Thyroid gland (tissue), 4 donors: Measurements from ENCODE around the gene IGF2R.

Source experiments
- POLR2A ChIP-seq, 2 donors: fragments of 450-650 bp; IDR thresholded peaks; one replicate each; pipeline ENCODE4 v1.6.1; 2017; ENCODE audit warnings: antibody characterized with exemption in 2 of 2, mild to moderate bottlenecking in 2 of 2, moderate library complexity in 1 of 2
- TF ChIP-seq, protein P1 (sequence below), 6 experiments: fragments of 200-600 bp in 3 of 6; fragments of 450-650 bp in 3 of 6; sonication (generic) in 3 of 6; IDR thresholded peaks; one replicate each; pipeline ENCODE4 v1.5.1; 2016 to 2019; ENCODE audit warnings: antibody characterized with exemption in 6 of 6, mild to moderate bottlenecking in 2 of 6, inconsistent platforms in 1 of 6, moderate library complexity in 1 of 6

DNA sequence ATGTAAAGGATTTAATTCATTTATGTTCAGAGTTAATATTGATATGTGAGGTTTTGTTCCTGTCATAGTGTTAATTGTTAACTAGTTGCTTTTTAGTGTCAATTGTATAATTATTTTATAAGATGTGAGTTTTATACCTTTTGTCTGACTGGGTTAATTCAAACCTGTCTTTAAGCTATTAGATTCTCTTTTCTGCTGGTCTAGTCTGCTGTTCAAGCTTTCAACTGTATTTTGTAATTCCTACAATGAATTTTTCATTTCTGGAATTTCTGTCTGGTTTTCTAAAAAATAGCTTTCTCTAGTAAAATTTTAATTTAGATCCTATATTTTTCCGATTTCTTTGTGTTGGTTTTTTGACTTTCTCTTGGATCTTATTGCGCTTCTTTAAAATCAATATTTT, 26.5 kb downstream of the IGF2R start:
- TF ChIP-seq, protein P1, sequence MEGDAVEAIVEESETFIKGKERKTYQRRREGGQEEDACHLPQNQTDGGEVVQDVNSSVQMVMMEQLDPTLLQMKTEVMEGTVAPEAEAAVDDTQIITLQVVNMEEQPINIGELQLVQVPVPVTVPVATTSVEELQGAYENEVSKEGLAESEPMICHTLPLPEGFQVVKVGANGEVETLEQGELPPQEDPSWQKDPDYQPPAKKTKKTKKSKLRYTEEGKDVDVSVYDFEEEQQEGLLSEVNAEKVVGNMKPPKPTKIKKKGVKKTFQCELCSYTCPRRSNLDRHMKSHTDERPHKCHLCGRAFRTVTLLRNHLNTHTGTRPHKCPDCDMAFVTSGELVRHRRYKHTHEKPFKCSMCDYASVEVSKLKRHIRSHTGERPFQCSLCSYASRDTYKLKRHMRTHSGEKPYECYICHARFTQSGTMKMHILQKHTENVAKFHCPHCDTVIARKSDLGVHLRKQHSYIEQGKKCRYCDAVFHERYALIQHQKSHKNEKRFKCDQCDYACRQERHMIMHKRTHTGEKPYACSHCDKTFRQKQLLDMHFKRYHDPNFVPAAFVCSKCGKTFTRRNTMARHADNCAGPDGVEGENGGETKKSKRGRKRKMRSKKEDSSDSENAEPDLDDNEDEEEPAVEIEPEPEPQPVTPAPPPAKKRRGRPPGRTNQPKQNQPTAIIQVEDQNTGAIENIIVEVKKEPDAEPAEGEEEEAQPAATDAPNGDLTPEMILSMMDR (IDR thresholded peaks at IDR 0.05), result no peak
- no peak for TF ChIP-seq POLR2A (IDR thresholded peaks at IDR 0.05)
